Measurements from ENCODE around the gene NFU1. TPM values are rescaled to one million over a fixed set of nuclear protein-coding genes. Genes with fewer than 3 reads are reported as not detected.

NFU1 gene
- total RNA-seq, 1 experiment from 2014 or later = 35.1 TPM

DNA sequence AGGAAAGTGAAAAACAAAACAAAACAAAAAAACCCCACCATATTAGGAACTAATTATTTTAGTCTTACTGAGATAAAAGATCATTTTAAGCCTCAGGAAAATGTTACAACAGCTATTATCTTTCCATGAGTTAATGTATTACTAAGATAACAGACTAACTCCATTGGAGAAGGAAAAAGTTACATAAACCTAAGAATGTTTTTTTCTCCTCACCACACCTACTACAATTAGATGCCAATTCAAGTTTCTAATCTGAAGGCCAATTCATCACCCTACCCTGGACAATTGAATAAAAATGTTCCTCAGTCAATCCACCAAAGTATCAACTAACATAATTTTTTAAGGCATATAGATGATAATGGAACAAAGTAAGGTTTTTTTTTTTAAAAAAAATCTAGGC is 40.0 kb downstream of the NFU1 start:
- intact Hi-C loops (cut with micrococcal nuclease; ENCODE audit: unreplicated experiment) = no loop called here
- no peak overlapping the region for H3K4me2 ChIP-seq
- H3K9me3 ChIP-seq (ENCODE audit: insufficient read depth, low read depth) = no peaks in the 10 kb centered on the region
- H2AFZ ChIP-seq = no peak overlapping the region
- no TSS peak for BruUV-seq (replicated peaks)
- no peaks in the 10 kb centered on the region for H3K9me2 ChIP-seq (ENCODE audit: insufficient read depth)
- H3K79me2 ChIP-seq (ENCODE audit: low read depth) = no peaks in the 10 kb centered on the region
- no peaks in the 10 kb centered on the region for H4K20me1 ChIP-seq (ENCODE audit: insufficient read depth)
- TF ChIP-seq EZH2 (IDR thresholded peaks at IDR 0.05; ENCODE audit: low read depth) = no peak
- TF ChIP-seq, protein P1, sequence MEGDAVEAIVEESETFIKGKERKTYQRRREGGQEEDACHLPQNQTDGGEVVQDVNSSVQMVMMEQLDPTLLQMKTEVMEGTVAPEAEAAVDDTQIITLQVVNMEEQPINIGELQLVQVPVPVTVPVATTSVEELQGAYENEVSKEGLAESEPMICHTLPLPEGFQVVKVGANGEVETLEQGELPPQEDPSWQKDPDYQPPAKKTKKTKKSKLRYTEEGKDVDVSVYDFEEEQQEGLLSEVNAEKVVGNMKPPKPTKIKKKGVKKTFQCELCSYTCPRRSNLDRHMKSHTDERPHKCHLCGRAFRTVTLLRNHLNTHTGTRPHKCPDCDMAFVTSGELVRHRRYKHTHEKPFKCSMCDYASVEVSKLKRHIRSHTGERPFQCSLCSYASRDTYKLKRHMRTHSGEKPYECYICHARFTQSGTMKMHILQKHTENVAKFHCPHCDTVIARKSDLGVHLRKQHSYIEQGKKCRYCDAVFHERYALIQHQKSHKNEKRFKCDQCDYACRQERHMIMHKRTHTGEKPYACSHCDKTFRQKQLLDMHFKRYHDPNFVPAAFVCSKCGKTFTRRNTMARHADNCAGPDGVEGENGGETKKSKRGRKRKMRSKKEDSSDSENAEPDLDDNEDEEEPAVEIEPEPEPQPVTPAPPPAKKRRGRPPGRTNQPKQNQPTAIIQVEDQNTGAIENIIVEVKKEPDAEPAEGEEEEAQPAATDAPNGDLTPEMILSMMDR (conservative IDR thresholded peaks at IDR 0.05) = no peak
- DNase-seq = no peak
- no peaks in the 10 kb centered on the region for H3K4me1 ChIP-seq (replicated peaks; ENCODE audit: insufficient read depth)
- ChIA-PET POLR2A (ENCODE audit: unreplicated experiment) (interaction anchor here (0.6 kb wide), 1 partner anchor 188 kb away, joined by 5 read pairs; no protein-coding TSS in a partner anchor), CTCF (no interaction called here)
- no peak overlapping the region for H3K4me3 ChIP-seq
- H3F3A ChIP-seq (ENCODE audit: insufficient read depth, low read depth) = no peaks in the 10 kb centered on the region
- no peaks in the 10 kb centered on the region for H3K36me3 ChIP-seq (ENCODE audit: low read depth)
- no peak overlapping the region for H3K27ac ChIP-seq
- no peaks in the 10 kb centered on the region for H3K27me3 ChIP-seq (ENCODE audit: insufficient read depth, low read depth)

DNA sequence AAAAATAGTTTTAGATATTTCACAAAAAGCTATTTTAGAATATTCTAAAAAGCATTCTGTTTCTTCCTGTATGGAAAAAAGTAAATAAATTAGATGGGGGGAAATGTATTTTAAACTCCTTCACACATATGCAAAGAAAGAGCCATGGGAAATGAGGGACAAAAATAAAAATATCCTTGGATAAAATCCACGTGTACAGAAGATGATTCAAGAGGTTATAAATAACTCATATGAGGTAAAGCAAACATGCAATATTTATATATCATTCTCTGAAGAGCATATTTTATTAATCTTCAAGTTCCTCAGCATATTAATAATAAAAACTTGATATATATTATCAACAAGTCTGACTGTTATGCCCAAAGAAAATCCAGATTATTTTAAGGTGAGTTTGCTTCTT is 41.4 kb downstream of the NFU1 start:
- intact Hi-C loops (cut with micrococcal nuclease; ENCODE audit: unreplicated experiment) = no loop called here
- POLR2A ChIA-PET (ENCODE audit: unreplicated experiment) = no interaction called here
- no peak overlapping the region for H3K27ac ChIP-seq
- TF ChIP-seq, protein P1 (conservative IDR thresholded peaks at IDR 0.05) = no peak
- no peak for TF ChIP-seq EZH2 (IDR thresholded peaks at IDR 0.05; ENCODE audit: low read depth)
- no peaks in the 10 kb centered on the region for H4K20me1 ChIP-seq (ENCODE audit: insufficient read depth)
- H3K27me3 ChIP-seq (ENCODE audit: insufficient read depth, low read depth) = no peaks in the 10 kb centered on the region
- CTCF ChIA-PET = interaction anchor here (0.6 kb wide), 1 partner anchor 736 kb away, joined by 3 read pairs; no protein-coding TSS in a partner anchor
- H3K4me3 ChIP-seq = no peak overlapping the region
- H3K36me3 ChIP-seq (ENCODE audit: low read depth) = no peaks in the 10 kb centered on the region
- no peaks in the 10 kb centered on the region for H3F3A ChIP-seq (ENCODE audit: insufficient read depth, low read depth)
- no peak overlapping the region for H3K4me2 ChIP-seq
- H3K4me1 ChIP-seq (replicated peaks; ENCODE audit: insufficient read depth) = no peaks in the 10 kb centered on the region
- no peak for DNase-seq
- H3K79me2 ChIP-seq (ENCODE audit: low read depth) = no peaks in the 10 kb centered on the region
- H3K9me3 ChIP-seq (ENCODE audit: insufficient read depth, low read depth) = no peaks in the 10 kb centered on the region
- H2AFZ ChIP-seq = no peak overlapping the region
- H3K9me2 ChIP-seq (ENCODE audit: insufficient read depth) = no peaks in the 10 kb centered on the region
- no TSS peak for BruUV-seq (replicated peaks)

DNA sequence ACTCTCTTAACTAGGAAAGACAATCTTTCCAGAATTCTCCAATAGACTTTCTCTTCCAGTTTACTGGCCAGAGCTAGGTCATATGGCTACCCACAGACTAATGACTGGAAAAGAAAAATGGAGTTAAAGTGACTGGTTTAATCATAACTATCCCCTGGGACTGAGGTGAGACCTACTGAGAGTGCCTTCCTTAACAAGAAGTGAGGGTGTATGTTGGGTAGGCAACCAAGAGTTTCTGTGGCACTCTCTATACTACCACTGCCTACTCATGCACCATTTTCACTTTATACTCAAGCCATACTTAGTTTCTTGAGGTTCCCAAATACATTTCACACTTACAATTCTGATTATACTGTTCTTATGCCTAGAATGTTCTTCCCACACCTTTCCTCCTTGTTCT is 43.3 kb downstream of the NFU1 start:
- Histone ChIP-seq H3K4me3 (no peak overlapping the region), H3K4me2 (no peak overlapping the region), H3K79me2 (ENCODE audit: low read depth) (no peaks in the 10 kb centered on the region), H2AFZ (no peak overlapping the region), H3K27ac (no peak overlapping the region), H4K20me1 (ENCODE audit: insufficient read depth) (no peaks in the 10 kb centered on the region), H3K36me3 (ENCODE audit: low read depth) (no peaks in the 10 kb centered on the region), H3K27me3 (ENCODE audit: insufficient read depth, low read depth) (no peaks in the 10 kb centered on the region), H3F3A (ENCODE audit: insufficient read depth, low read depth) (no peaks in the 10 kb centered on the region), H3K9me3 (ENCODE audit: insufficient read depth, low read depth) (no peaks in the 10 kb centered on the region), H3K4me1 (replicated peaks; ENCODE audit: insufficient read depth) (no peaks in the 10 kb centered on the region), H3K9me2 (ENCODE audit: insufficient read depth) (no peaks in the 10 kb centered on the region)
- DNase-seq = no peak
- ChIA-PET POLR2A (ENCODE audit: unreplicated experiment) (no interaction called here), CTCF (no interaction called here)
- no TSS peak for BruUV-seq (replicated peaks)
- intact Hi-C loops (cut with micrococcal nuclease; ENCODE audit: unreplicated experiment) = no loop called here
- no peak for TF ChIP-seq EZH2 (IDR thresholded peaks at IDR 0.05; ENCODE audit: low read depth)
- TF ChIP-seq, protein P1 (conservative IDR thresholded peaks at IDR 0.05) = no peak

Data from PC-9 (cell line).